Limb (tissue), 2 donors: ENCODE results near the gene SCAF1.
A peak's percentile ranks its signal among the peaks of the same experiment; 100 is the strongest.

Source experiments
- DNase-seq, 2 donors: peaks; one replicate each; pipeline ENCODE4 v3.0.0-alpha.2; 2016; ENCODE audit errors: extremely low spot score in 2 of 2

SCAF1 gene

GRCh38 chr19:49684983-49685553, 43.1 kb downstream of the SCAF1 start:
- no peak for DNase-seq

GRCh38 chr19:49685845-49686332, 43.9 kb downstream of the SCAF1 start:
- DNase-seq = no peak

- no peak for DNase-seq
Observed at GRCh38 chr19:49686503-49687088, 44.6 kb downstream of the SCAF1 start.

- DNase-seq = no peak
Observed at GRCh38 chr19:49687150-49687549, 45.1 kb downstream of the SCAF1 start.

GRCh38 chr19:49687566-49688316, 45.7 kb downstream of the SCAF1 start:
- DNase-seq = no peak

GRCh38 chr19:49688531-49689132, 46.6 kb downstream of the SCAF1 start:
- DNase-seq = no peak

- DNase-seq = peak in 1 of 2 donors; percentile 70
Observed at GRCh38 chr19:49689133-49690078, 47.4 kb downstream of the SCAF1 start, which contains the start of gene ADM5. TSS of gene ADM5 (plus strand) at chr19:49689594. CDS start at chr19:49689838, 244 bp downstream.

GRCh38 chr19:49690079-49690655, 48.2 kb downstream of the SCAF1 start:
- DNase-seq = peak in 1 of 2 donors; percentile 57

- peak; percentile 82 to 90 for DNase-seq
Observed at GRCh38 chr19:49690656-49691242, 48.7 kb downstream of the SCAF1 start, which contains the start of gene CPT1C. TSS of gene CPT1C (plus strand) at chr19:49691116. CDS start at chr19:49692253, 1,137 bp downstream.

GRCh38 chr19:49691243-49692146, 49.5 kb downstream of the SCAF1 start:
- DNase-seq = peak; percentile 63 to 89

GRCh38 chr19:49692147-49692506, 50.1 kb downstream of the SCAF1 start:
- no peak for DNase-seq

- DNase-seq = no peak
Observed at GRCh38 chr19:49696115-49696514, 54.1 kb downstream of the SCAF1 start.

- no peak for DNase-seq
Observed at GRCh38 chr19:49696865-49697264, 54.9 kb downstream of the SCAF1 start.

- no peak for DNase-seq
Observed at GRCh38 chr19:49699364-49699763, 57.4 kb downstream of the SCAF1 start.

- DNase-seq = no peak
Observed at GRCh38 chr19:49700563-49700962, 58.6 kb downstream of the SCAF1 start.

GRCh38 chr19:49701271-49701786, 59.3 kb downstream of the SCAF1 start:
- no peak for DNase-seq

- no peak for DNase-seq
Observed at GRCh38 chr19:49704888-49705642, 63.1 kb downstream of the SCAF1 start.

GRCh38 chr19:49705919-49706318, 63.9 kb downstream of the SCAF1 start:
- no peak for DNase-seq
